Panc1 (cell line): ENCODE data around the gene SPAG5. TPM values are rescaled to one million over a fixed set of nuclear protein-coding genes. Genes with fewer than 3 reads are reported as not detected.

Source experiments
- ATAC-seq: fragments of 200-7000 bp; cut with Tn5 transposase; 2 replicates; pipeline ENCODE4 v1.9.1; 2020; ENCODE audit warnings: mild to moderate bottlenecking, moderate library complexity
- BruUV-seq: library from RNA; stranded (reverse); fragments of 400-500 nt; replicated peaks from 2 replicates; lab custom pipeline; 2021; lab: Mats Ljungman, UMichigan
- CTCF ChIA-PET: fragments of 300-600 bp; sonication (Branson Sonifier 250); formaldehyde crosslinking; loops from one replicate; lab custom pipeline; 2022; ENCODE audit warnings: antibody characterized with exemption; lab: Charles Lee
- POLR2A ChIA-PET: fragments of 300-600 bp; sonication (Branson Sonifier 250); formaldehyde crosslinking; loops from one replicate; lab custom pipeline; 2022; ENCODE audit warnings: antibody characterized with exemption; lab: Charles Lee
- DNase-seq: peaks from one replicate; pipeline ENCODE4 v3.0.0-alpha.2; 2010; ENCODE audit warnings: low read depth, low spot score
- H3K27ac ChIP-seq: 2 replicates; pipeline ENCODE4 v1.5.1; 2011; ENCODE audit warnings: mild to moderate bottlenecking, low read length, inconsistent platforms
- H3K27me3 ChIP-seq: fragments of 200-500 bp; sonication (Bioruptor generic); 2 replicates; pipeline ENCODE4 v1.6.0; 2014; ENCODE audit warnings: low read length, inconsistent platforms; ENCODE audit not compliant: control insufficient read depth, insufficient read depth
- H3K36me3 ChIP-seq: fragments of 200-500 bp; sonication (Bioruptor generic); 2 replicates; pipeline ENCODE4 v1.5.1; 2014; ENCODE audit warnings: inconsistent platforms, mild to moderate bottlenecking, low read length, moderate library complexity; ENCODE audit not compliant: control insufficient read depth, insufficient read depth
- H3K4me1 ChIP-seq: 2 replicates; pipeline ENCODE4 v1.5.1; 2011; ENCODE audit warnings: inconsistent platforms, mild to moderate bottlenecking, low read length, moderate library complexity; ENCODE audit not compliant: control insufficient read depth, insufficient read depth
- H3K4me3 ChIP-seq, 2 experiments: 2 replicates each; pipeline ENCODE4 v1.5.1; 2011 to 2012; ENCODE audit warnings: low read depth in 2 of 2, low read length in 2 of 2, mild to moderate bottlenecking in 2 of 2, inconsistent platforms in 1 of 2, moderate library complexity in 1 of 2
- H3K9me3 ChIP-seq: fragments of 200-500 bp; sonication (Bioruptor generic); 2 replicates; pipeline ENCODE4 v1.5.1; 2014; ENCODE audit warnings: low read depth, mild to moderate bottlenecking, inconsistent platforms, low read length, moderate library complexity; ENCODE audit not compliant: control insufficient read depth, insufficient read depth
- CTCF ChIP-seq: fragments of 450-650 bp; IDR thresholded peaks from 2 replicates; pipeline ENCODE4 v1.5.1; 2017; ENCODE audit warnings: mild to moderate bottlenecking
- POLR2AphosphoS5 ChIP-seq: IDR thresholded peaks from 2 replicates; pipeline ENCODE4 v1.6.1; 2012; ENCODE audit warnings: mild to moderate bottlenecking, low read depth, low read length, moderate library complexity
- SIN3A ChIP-seq: IDR thresholded peaks from 2 replicates; pipeline ENCODE4 v1.6.1; 2012; ENCODE audit warnings: low read depth, mild to moderate bottlenecking, low read length, moderate library complexity, borderline replicate concordance; ENCODE audit not compliant: insufficient read depth
- TCF7L2 ChIP-seq: IDR thresholded peaks from 2 replicates; pipeline ENCODE4 v1.6.1; 2011; ENCODE audit warnings: mild to moderate bottlenecking, low read depth, low read length, inconsistent platforms
- in situ Hi-C: cut with HindIII; loops from 2 replicates; pipeline ENCODE4 v1.10.0; 2016; ENCODE audit warnings: low sequenced_read_pairs, low pct_unique_long_range_greater_than_20kb
- intact Hi-C: fragments of 100-400 bp; cut with micrococcal nuclease; formaldehyde crosslinking; loops from one replicate; pipeline ENCODE4 v1.10.0; 2022; ENCODE audit not compliant: unreplicated experiment
- total RNA-seq: library from RNA; stranded (reverse); gene quantifications from one replicate; pipeline ENCODE4 v1.2.1, GENCODE V29; 2021; ENCODE audit not compliant: unreplicated experiment
- TF ChIP-seq, protein P1 (sequence below), 2 experiments: IDR thresholded peaks; 2 replicates each; pipeline ENCODE4 v1.6.1; 2011 to 2012; ENCODE audit warnings: low read depth in 2 of 2, control low read depth in 1 of 2, low read length in 1 of 2, mild to moderate bottlenecking in 1 of 2, moderate library complexity in 1 of 2; ENCODE audit not compliant: insufficient read depth in 1 of 2

The SPAG5 gene
- total RNA-seq, 1 experiment from 2014 or later, result 152 TPM

DNA sequence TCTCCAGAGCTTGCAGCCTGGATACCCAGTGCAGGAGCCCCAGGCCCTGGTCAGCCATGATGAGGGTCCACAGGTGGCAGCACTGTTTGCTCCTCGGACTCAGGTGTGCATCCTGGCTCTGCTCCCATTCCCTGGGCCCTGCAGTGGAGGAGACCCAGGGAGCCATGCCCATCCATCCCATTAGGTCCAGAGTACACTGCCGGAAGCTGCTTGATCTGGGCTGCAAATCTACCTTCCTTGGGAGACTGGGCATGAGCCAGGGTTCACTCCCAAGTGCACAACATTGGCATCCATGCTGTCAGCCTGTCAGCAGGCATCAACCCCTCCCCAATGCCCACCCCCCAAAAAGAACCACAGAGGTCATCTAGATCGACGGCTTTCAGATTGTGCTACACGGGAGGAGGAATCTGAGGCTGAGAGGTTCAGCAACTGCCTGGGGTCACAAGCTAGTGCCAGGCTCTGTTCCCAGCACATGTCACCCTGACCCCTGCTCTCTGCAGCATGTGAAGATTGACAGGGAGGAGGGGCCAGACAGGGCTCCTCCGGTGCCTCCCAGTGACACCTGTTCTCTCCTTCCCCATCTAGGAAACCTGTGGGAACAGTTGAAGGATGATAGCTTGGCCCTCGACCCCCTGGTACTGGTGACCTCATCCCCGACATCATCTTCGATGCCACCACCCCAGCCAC, 62.1 kb downstream of the SPAG5 start:
- H3K27me3 ChIP-seq, result no peaks in the 10 kb centered on the region

DNA sequence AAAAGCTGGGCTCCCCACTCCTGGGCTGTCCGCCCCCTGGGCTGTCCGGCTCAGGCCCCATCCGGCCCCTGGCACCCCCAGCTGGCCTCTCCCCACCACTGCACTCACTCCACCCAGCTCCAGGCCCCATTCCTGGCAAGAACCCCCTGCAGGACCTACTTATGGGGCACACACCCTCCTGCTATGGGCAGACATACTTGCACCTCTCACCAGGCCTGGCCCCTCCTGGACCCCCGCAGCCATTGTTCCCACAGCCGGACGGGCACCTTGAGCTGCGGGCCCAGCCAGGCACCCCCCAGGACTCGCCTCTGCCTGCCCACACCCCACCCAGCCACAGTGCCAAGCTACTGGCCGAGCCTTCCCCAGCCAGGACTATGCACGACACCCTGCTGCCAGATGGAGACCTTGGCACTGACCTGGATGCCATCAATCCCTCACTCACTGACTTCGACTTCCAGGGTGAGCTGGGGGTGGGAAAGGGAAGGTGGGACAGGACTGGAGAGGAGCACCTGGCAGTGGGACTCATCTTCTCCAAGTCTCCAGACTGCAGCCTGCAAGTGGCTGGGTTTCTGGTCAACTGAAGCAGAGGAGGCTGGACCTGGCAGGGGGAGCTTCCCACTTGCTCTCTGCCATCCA, 64.0 kb downstream of the SPAG5 start:
- ChIA-PET CTCF (no interaction called here), POLR2A (interaction anchor here (0.5 to 0.7 kb wide), 3 partner anchors 40 to 278 kb away, joined by 5 to 12 read pairs (median 6); partner anchors contain the start of gene SARM1)
- DNase-seq, result no peak
- no peaks in the 10 kb centered on the region for H3K36me3 ChIP-seq
- no peak overlapping the region for H3K27ac ChIP-seq
- no peaks in the 10 kb centered on the region for H3K4me1 ChIP-seq
- no TSS peak for BruUV-seq
- H3K4me3 ChIP-seq, result no peak overlapping the region
- no peak for TF ChIP-seq SIN3A
- no peak for TF ChIP-seq TCF7L2
- no peak for TF ChIP-seq POLR2AphosphoS5
- no peak for TF ChIP-seq CTCF
- TF ChIP-seq, protein P1, sequence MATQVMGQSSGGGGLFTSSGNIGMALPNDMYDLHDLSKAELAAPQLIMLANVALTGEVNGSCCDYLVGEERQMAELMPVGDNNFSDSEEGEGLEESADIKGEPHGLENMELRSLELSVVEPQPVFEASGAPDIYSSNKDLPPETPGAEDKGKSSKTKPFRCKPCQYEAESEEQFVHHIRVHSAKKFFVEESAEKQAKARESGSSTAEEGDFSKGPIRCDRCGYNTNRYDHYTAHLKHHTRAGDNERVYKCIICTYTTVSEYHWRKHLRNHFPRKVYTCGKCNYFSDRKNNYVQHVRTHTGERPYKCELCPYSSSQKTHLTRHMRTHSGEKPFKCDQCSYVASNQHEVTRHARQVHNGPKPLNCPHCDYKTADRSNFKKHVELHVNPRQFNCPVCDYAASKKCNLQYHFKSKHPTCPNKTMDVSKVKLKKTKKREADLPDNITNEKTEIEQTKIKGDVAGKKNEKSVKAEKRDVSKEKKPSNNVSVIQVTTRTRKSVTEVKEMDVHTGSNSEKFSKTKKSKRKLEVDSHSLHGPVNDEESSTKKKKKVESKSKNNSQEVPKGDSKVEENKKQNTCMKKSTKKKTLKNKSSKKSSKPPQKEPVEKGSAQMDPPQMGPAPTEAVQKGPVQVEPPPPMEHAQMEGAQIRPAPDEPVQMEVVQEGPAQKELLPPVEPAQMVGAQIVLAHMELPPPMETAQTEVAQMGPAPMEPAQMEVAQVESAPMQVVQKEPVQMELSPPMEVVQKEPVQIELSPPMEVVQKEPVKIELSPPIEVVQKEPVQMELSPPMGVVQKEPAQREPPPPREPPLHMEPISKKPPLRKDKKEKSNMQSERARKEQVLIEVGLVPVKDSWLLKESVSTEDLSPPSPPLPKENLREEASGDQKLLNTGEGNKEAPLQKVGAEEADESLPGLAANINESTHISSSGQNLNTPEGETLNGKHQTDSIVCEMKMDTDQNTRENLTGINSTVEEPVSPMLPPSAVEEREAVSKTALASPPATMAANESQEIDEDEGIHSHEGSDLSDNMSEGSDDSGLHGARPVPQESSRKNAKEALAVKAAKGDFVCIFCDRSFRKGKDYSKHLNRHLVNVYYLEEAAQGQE (IDR thresholded peaks at IDR 0.05; ENCODE audit: insufficient read depth in 1 of 2, low read depth in 2 of 2, low read length in 1 of 2), result no peak
- no peak for ATAC-seq
- no peaks in the 10 kb centered on the region for H3K9me3 ChIP-seq
- intact Hi-C loops (no loop called here), in situ Hi-C loops (no loop called here)
- H3K27me3 ChIP-seq, result no peaks in the 10 kb centered on the region; the same call in 1 of the 2 replicates

More for the DNA sequence above, 62.1 kb downstream of the SPAG5 start:
- no TSS peak for BruUV-seq
- ChIA-PET POLR2A (interaction anchor here (0.6 kb wide), 1 partner anchor 38 kb away, joined by 9 read pairs; no protein-coding TSS in a partner anchor), CTCF (interaction anchor here (0.6 kb wide), 2 partner anchors 10 to 214 kb away, joined by 3 to 5 read pairs; no protein-coding TSS in a partner anchor)
- no peak overlapping the region for H3K27ac ChIP-seq
- no peak for DNase-seq
- H3K4me1 ChIP-seq, result no peaks in the 10 kb centered on the region
- ATAC-seq, result no peak
- TF ChIP-seq POLR2AphosphoS5 (no peak), SIN3A (no peak), CTCF (no peak), TCF7L2 (no peak)
- TF ChIP-seq, protein P1 (IDR thresholded peaks at IDR 0.05; ENCODE audit: insufficient read depth in 1 of 2, low read depth in 2 of 2, low read length in 1 of 2), result no peak
- no peaks in the 10 kb centered on the region for H3K36me3 ChIP-seq
- intact Hi-C loops (no loop called here), in situ Hi-C loops (no loop called here)
- H3K4me3 ChIP-seq, result no peak overlapping the region
- no peaks in the 10 kb centered on the region for H3K9me3 ChIP-seq
